Endodermal cell (in vitro differentiated cells): Measurements from ENCODE around the gene VPS45. TPM values are rescaled to one million over a fixed set of nuclear protein-coding genes. Genes with fewer than 3 reads are reported as not detected.
"Not testable (repeated sequence)": the region's sequence is repeated elsewhere in the genome, so short reads cannot be mapped to it uniquely, and the experiment has no call there.

ENCODE experiments used
- DNase-seq: peaks from one replicate; pipeline ENCODE4 v3.0.0-alpha.2; 2017
- H3K27ac ChIP-seq: 2 replicates; pipeline ENCODE4 v1.5.1; 2013; ENCODE audit warnings: mild to moderate bottlenecking, low read depth, low read length, moderate library complexity
- H3K27me3 ChIP-seq: 2 replicates; pipeline ENCODE4 v1.6.1; 2013; ENCODE audit warnings: mild to moderate bottlenecking, low read length, moderate library complexity; ENCODE audit not compliant: insufficient read depth, control insufficient read depth, poor library complexity, severe bottlenecking
- H3K36me3 ChIP-seq: 2 replicates; pipeline ENCODE4 v1.7.0; 2013; ENCODE audit warnings: mild to moderate bottlenecking, low read length, moderate library complexity; ENCODE audit not compliant: control insufficient read depth, insufficient read depth
- H3K4me1 ChIP-seq: one replicate; pipeline ENCODE4 v1.7.0; 2013; ENCODE audit warnings: low read length; ENCODE audit not compliant: control insufficient read depth, insufficient read depth
- H3K4me3 ChIP-seq: 2 replicates; pipeline ENCODE4 v1.5.1; 2013; ENCODE audit warnings: mild to moderate bottlenecking, low read length, moderate library complexity
- H3K9ac ChIP-seq: 2 replicates; pipeline ENCODE4 v1.6.1; 2013; ENCODE audit warnings: mild to moderate bottlenecking, low read length, moderate library complexity; ENCODE audit not compliant: poor library complexity, severe bottlenecking; ENCODE audit errors: extremely low read depth
- H3K9me3 ChIP-seq: 2 replicates; pipeline ENCODE4 v1.6.1; 2013; ENCODE audit warnings: mild to moderate bottlenecking, low read length, moderate library complexity; ENCODE audit not compliant: control insufficient read depth
- H3K27ac Mint-ChIP-seq: 2 replicates; pipeline ENCODE4 v1.8.0; 2020; ENCODE audit warnings: mixed read lengths
- H3K27me3 Mint-ChIP-seq: 2 replicates; pipeline ENCODE4 v1.8.0; 2021; ENCODE audit warnings: mild to moderate bottlenecking, mixed read lengths; ENCODE audit not compliant: insufficient read depth
- H3K36me3 Mint-ChIP-seq: 2 replicates; pipeline ENCODE4 v1.8.0; 2020; ENCODE audit warnings: low read depth, mixed read lengths
- H3K4me1 Mint-ChIP-seq: 2 replicates; pipeline ENCODE4 v1.8.0; 2020; ENCODE audit warnings: mixed read lengths
- H3K4me3 Mint-ChIP-seq: 2 replicates; pipeline ENCODE4 v1.8.0; 2020; ENCODE audit warnings: mild to moderate bottlenecking, moderate library complexity, mixed read lengths
- H3K9me3 Mint-ChIP-seq: 2 replicates; pipeline ENCODE4 v1.8.0; 2020; ENCODE audit warnings: mild to moderate bottlenecking, mixed read lengths
- CTCF ChIP-seq: fragments of 200-600 bp; sonication (generic); conservative IDR thresholded peaks from 2 replicates; pipeline ENCODE4 v1.5.0; 2021; ENCODE audit warnings: antibody characterized with exemption, mild to moderate bottlenecking
- WGBS, 2 experiments: methylation state at CpG; one replicate each; pipeline versions ENCODE4 v1.1.5 to v1.1.7; 2013; ENCODE audit warnings: missing lambda C conversion rate in 2 of 2, mixed read lengths in 1 of 2; ENCODE audit not compliant: insufficient coverage in 1 of 2, insufficient read length in 1 of 2; 5-methylcytosine and 5-hydroxymethylcytosine counted together
- total RNA-seq, 2 donors: library from RNA; stranded (reverse); fragmentation: NEBNext Ultra II Directional in 1 of 2; extraction: Animal tissue kit (Norgen Biotek cat#: 25700) in 1 of 2; gene quantifications; 2 replicates in 1 of 2; 3 replicates in 1 of 2; pipeline ENCODE4 v1.2.1, GENCODE V29; 2021

The VPS45 gene
- total RNA-seq, 2 donors from 2014 or later = 32.6 to 35.0 TPM

GRCh38 chr1:150049926-150050325, 17.6 kb upstream of the VPS45 start:
- Mint-ChIP-seq H3K9me3 (no peaks in the 10 kb centered on the region), H3K27me3 (no peaks in the 10 kb centered on the region), H3K27ac (no peak overlapping the region), H3K4me1 (peaks cover 4% of the 10 kb centered on the region), H3K4me3 (no peak overlapping the region), H3K36me3 (no peaks in the 10 kb centered on the region)
- no peak for DNase-seq
- Histone ChIP-seq H3K36me3 (no peaks in the 10 kb centered on the region), H3K27me3 (no peaks in the 10 kb centered on the region), H3K4me3 (no peak overlapping the region), H3K9ac (no peak overlapping the region), H3K27ac (no peak overlapping the region), H3K4me1 (no peaks in the 10 kb centered on the region), H3K9me3 (no peaks in the 10 kb centered on the region)
- TF ChIP-seq CTCF = no peak
- WGBS, 2 experiments = 89% methylated on average over 2 of the region's 2 CpGs; no CpG with 5 or more reads in 1 of the 2 experiments

- no peaks in the 10 kb centered on the region for H3K36me3 Mint-ChIP-seq
- Histone ChIP-seq H3K27ac (no peak overlapping the region), H3K4me1 (no peaks in the 10 kb centered on the region), H3K4me3 (no peak overlapping the region), H3K36me3 (no peaks in the 10 kb centered on the region), H3K9me3 (no peaks in the 10 kb centered on the region), H3K27me3 (no peaks in the 10 kb centered on the region), H3K9ac (no peak overlapping the region)
- 50 to 64% methylated on average over 5 to 7 of the region's 7 CpGs for WGBS, 2 experiments
- H3K27ac Mint-ChIP-seq = no peak overlapping the region
- H3K4me3 Mint-ChIP-seq = no peak overlapping the region
- peaks cover 4% of the 10 kb centered on the region for H3K4me1 Mint-ChIP-seq
- H3K27me3 Mint-ChIP-seq = no peaks in the 10 kb centered on the region
- DNase-seq = no peak
- no peaks in the 10 kb centered on the region for H3K9me3 Mint-ChIP-seq
- TF ChIP-seq CTCF = no peak
Observed at GRCh38 chr1:150051089-150051373, 16.5 kb upstream of the VPS45 start.

- H3K9me3 Mint-ChIP-seq, H3K27ac ChIP-seq, H3K36me3 Mint-ChIP-seq, H3K9me3 ChIP-seq, H3K4me3 ChIP-seq, H3K4me1 ChIP-seq, H3K36me3 ChIP-seq, DNase-seq, H3K27ac Mint-ChIP-seq, H3K4me3 Mint-ChIP-seq, H3K9ac ChIP-seq, H3K4me1 Mint-ChIP-seq, H3K27me3 Mint-ChIP-seq, H3K27me3 ChIP-seq: not testable (repeated sequence)
- 80 to 100% methylated on average over 2 to 3 of the region's 3 CpGs for WGBS, 2 experiments
Observed at GRCh38 chr1:150051905-150052412, 15.6 kb upstream of the VPS45 start.

- no peaks in the 10 kb centered on the region for H3K9me3 ChIP-seq
- no peaks in the 10 kb centered on the region for H3K4me1 ChIP-seq
- H3K9ac ChIP-seq = no peak overlapping the region
- no peak overlapping the region for H3K4me3 ChIP-seq
- no peaks in the 10 kb centered on the region for H3K36me3 ChIP-seq
- no peak overlapping the region for H3K4me3 Mint-ChIP-seq
- no peak for TF ChIP-seq CTCF
- no peak for DNase-seq
- peaks cover 4% of the 10 kb centered on the region for H3K4me1 Mint-ChIP-seq
- no peak overlapping the region for H3K27ac Mint-ChIP-seq
- H3K27me3 Mint-ChIP-seq = no peaks in the 10 kb centered on the region
- H3K27me3 ChIP-seq = no peaks in the 10 kb centered on the region
- 83 to 85% methylated on average over 3 of the region's 3 CpGs for WGBS, 2 experiments
- no peaks in the 10 kb centered on the region for H3K9me3 Mint-ChIP-seq
- no peak overlapping the region for H3K27ac ChIP-seq
- H3K36me3 Mint-ChIP-seq = no peaks in the 10 kb centered on the region
Observed at GRCh38 chr1:150053926-150054325, 13.7 kb upstream of the VPS45 start.

- H3K36me3 ChIP-seq, H3K4me3 ChIP-seq, H3K27ac ChIP-seq, H3K27me3 ChIP-seq, H3K4me1 ChIP-seq, H3K36me3 Mint-ChIP-seq, H3K9me3 ChIP-seq, H3K9me3 Mint-ChIP-seq, H3K27ac Mint-ChIP-seq, H3K27me3 Mint-ChIP-seq, DNase-seq, H3K4me3 Mint-ChIP-seq, H3K4me1 Mint-ChIP-seq, H3K9ac ChIP-seq: not testable (repeated sequence)
- WGBS, 2 experiments = 90 to 97% methylated on average over 4 of the region's 4 CpGs
Observed at GRCh38 chr1:150055507-150055906, 12.1 kb upstream of the VPS45 start.
